ENCODE data around the gene GRK3. TPM values are rescaled to one million over a fixed set of nuclear protein-coding genes. Genes with fewer than 3 reads are reported as not detected.

GRK3 gene
- total RNA-seq, 1 experiment from 2014 or later: 1.3 TPM

- Histone ChIP-seq H3K36me3 (no peaks in the 10 kb centered on the region), H3K4me3 (no peak overlapping the region), H3K9me3 (no peaks in the 10 kb centered on the region), H3K27me3 (peaks cover 9% of the 10 kb centered on the region)
- no peak for DNase-seq
Measured at GRCh38 chr22:25629613-25630012, 65.1 kb downstream of the GRK3 start.

DNA sequence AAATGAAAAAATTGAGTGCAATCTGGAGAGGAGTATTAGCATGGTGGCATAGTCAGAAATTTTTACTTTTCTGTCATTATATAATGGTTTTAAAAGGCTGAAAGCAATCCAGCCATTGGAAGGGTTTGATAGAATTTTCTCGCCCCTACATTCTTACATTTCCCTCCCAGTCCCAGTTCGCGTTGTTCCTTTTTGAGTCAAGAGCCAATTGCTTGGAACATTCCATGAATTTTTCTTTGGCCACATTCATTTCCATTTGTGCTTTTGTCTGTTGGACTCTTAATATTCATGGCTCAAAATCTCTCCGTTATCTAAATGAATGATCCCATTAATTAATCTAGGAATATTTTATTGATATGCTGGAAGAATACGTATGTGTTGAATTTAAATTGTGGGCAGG, 66.0 kb downstream of the GRK3 start:
- Histone ChIP-seq H3K36me3 (no peaks in the 10 kb centered on the region), H3K4me3 (no peak overlapping the region), H3K27me3 (peaks cover 12% of the 10 kb centered on the region), H3K9me3 (no peaks in the 10 kb centered on the region)
- DNase-seq: no peak

DNA sequence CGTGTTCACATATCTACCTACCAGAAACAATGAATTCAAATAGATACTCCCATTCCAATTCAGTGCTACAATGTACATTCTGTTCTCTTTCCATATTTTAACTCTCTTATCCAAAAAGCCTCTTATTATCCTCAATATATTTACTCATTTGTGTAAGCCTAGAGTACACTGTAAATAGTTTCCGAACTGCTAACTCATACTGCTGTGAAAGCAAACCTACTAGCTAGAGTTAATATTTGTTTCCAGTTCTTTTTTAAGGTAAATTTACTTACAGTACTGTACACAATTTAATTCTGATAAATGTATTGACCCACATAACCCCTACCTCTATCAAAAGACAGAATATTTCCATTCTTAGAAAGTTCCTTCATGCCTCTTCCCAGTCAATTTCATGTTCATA, 71.8 kb downstream of the GRK3 start:
- no peak overlapping the region for H3K4me3 ChIP-seq
- H3K9me3 ChIP-seq: no peaks in the 10 kb centered on the region
- H3K27me3 ChIP-seq: peaks cover 11% of the 10 kb centered on the region; the same call in 1 of the 2 replicates
- no peaks in the 10 kb centered on the region for H3K36me3 ChIP-seq
- no peak for DNase-seq

DNA sequence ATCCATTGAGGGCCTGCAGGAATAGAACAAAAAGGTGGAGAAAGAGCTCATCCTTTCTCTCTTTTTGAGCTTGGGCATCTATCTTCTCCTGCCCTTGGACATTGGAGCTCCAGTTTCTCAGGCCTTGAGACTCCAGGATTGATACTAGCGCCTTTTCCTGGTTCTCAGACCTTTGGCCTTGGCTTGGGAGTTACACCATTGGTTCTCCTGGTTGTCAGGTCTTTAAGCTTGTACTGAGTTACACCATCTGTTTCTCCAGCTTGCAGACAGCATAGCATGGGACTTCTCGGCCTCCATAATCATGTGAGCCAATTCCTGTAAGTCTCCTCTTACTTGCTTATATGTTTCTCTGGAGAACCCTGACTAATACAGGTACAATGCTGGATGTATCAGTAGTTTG, 72.6 kb downstream of the GRK3 start:
- Histone ChIP-seq H3K9me3 (no peaks in the 10 kb centered on the region), H3K27me3 (peaks cover 9% of the 10 kb centered on the region; the same call in 1 of the 2 replicates), H3K36me3 (no peaks in the 10 kb centered on the region), H3K4me3 (no peak overlapping the region)
- no peak for DNase-seq

DNA sequence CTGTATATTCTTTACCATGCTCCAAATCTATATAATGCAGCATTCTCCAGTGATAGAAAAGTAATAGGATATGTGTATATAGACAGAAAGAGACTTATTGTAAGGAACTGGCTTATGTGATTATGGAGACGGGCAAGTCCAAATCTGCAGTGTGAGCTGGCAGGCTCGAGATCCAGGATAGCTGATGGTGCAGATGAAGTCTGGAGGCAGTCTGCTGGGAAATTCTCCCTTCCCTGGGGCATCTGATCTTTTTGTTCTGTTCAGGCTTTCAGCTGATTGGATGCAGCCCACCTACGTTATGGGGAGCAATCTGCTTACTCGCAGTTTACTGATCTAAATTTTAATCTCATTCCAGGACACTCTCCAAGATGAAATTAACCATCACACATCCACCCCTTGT, 73.2 kb downstream of the GRK3 start:
- Histone ChIP-seq H3K4me3 (no peak overlapping the region), H3K27me3 (peaks cover 9% of the 10 kb centered on the region; the same call in 1 of the 2 replicates), H3K9me3 (no peaks in the 10 kb centered on the region), H3K36me3 (no peaks in the 10 kb centered on the region)
- no peak for DNase-seq

DNA sequence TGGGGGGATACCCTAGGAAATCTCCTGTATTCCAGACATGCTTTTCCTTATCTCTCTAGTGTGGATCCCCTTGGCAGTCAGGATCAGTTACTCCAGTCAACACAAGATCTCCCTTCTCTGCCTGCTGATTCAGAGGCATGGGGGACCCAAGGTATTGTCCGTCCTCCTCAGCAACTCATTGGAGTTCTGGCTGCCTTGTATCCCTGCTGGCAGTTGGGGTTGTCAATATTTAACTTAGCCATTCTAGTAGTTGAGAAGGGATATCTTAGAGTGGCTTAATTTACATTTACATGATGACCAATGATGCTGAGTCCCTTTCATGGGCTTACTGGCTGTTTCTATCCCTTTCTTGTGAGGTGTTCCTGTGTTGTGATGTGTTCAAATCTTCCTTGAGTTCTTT, 74.2 kb downstream of the GRK3 start:
- no peaks in the 10 kb centered on the region for H3K9me3 ChIP-seq
- H3K4me3 ChIP-seq: no peak overlapping the region
- no peak for DNase-seq
- peaks cover 9% of the 10 kb centered on the region; the same call in 1 of the 2 replicates for H3K27me3 ChIP-seq
- no peaks in the 10 kb centered on the region for H3K36me3 ChIP-seq

DNA sequence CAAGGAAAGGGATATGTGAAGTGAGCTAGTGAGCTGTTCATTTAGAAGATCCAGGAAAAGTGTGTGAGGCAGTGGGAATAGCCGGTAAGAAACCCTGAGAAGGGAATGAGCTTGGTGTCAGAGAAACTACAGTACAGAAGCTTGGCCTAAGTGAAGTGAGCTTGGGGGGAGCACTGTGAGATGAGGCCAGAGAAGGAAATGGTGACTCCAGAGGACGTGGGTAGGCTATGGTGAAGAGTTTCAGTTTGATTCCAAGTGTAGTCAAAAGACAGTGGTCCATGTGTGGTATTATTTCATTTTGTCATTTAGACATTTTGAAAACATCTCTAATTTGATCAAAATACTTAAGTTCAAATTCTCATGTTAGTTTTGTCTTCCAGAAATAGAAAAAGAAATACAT, 77.2 kb downstream of the GRK3 start:
- Histone ChIP-seq H3K36me3 (no peaks in the 10 kb centered on the region), H3K27me3 (no peaks in the 10 kb centered on the region; the same call in 1 of the 2 replicates), H3K9me3 (0 out of 2 replicates have a peak, but pooled peaks cover 3% of the 10 kb centered on the region), H3K4me3 (no peak overlapping the region)
- DNase-seq: no peak

GRCh38 chr22:25643232-25644000, 78.9 kb downstream of the GRK3 start:
- Histone ChIP-seq H3K4me3 (no peak overlapping the region), H3K27me3 (no peaks in the 10 kb centered on the region; the same call in 1 of the 2 replicates), H3K36me3 (no peaks in the 10 kb centered on the region), H3K9me3 (0 out of 2 replicates have a peak, but pooled peaks cover 3% of the 10 kb centered on the region)
- no peak for DNase-seq

GRCh38 chr22:25644122-25644521, 79.6 kb downstream of the GRK3 start:
- Histone ChIP-seq H3K4me3 (no peak overlapping the region), H3K27me3 (no peaks in the 10 kb centered on the region; the same call in 1 of the 2 replicates), H3K36me3 (no peaks in the 10 kb centered on the region), H3K9me3 (0 out of 2 replicates have a peak, but pooled peaks cover 3% of the 10 kb centered on the region)
- no peak for DNase-seq

DNA sequence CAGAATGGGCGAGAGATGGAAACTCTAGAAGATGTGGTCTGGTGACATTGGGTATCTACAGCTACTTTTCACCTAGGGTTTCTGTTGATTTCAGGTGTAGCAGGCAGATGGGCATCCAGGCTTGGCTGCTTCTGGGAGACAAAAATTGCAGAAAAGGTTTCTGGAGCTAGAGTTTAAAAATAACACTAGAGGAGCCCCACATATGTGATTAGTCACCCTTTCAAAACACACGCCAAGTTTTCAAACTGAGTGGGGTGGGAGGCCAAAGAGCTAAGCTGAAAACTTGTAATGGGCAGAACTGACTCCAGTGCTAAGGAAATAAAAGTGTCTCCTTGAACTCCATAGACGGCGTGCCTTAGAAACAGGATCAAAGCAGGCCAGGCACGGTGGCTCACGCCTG, 80.8 kb downstream of the GRK3 start:
- Histone ChIP-seq H3K9me3 (0 out of 2 replicates have a peak, but pooled peaks cover 3% of the 10 kb centered on the region), H3K36me3 (no peaks in the 10 kb centered on the region), H3K27me3 (no peaks in the 10 kb centered on the region; the same call in 1 of the 2 replicates), H3K4me3 (no peak overlapping the region)
- DNase-seq: peak; percentile 10

DNA sequence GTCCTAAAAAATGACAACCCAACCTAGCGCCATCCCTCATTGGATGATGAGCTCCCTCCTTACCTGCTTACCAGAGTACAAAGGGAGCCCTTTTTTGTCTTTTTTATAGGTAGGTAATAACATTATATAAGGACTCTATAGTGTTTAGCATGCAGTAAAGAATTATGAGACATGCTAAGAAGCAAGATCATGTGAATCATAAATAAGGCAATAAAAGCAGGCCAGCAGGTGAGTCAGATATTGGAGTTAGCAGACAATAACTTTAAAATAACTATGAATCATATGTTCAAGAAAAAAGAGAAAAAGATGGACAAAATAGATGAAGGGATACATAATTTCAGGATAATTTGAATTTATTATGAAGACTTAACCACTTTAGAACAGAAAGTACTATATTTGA, 81.5 kb downstream of the GRK3 start:
- H3K27me3 ChIP-seq: no peaks in the 10 kb centered on the region; the same call in 1 of the 2 replicates
- 0 out of 2 replicates have a peak, but pooled peaks cover 3% of the 10 kb centered on the region for H3K9me3 ChIP-seq
- H3K36me3 ChIP-seq: no peaks in the 10 kb centered on the region
- no peak for DNase-seq
- H3K4me3 ChIP-seq: no peak overlapping the region

DNA sequence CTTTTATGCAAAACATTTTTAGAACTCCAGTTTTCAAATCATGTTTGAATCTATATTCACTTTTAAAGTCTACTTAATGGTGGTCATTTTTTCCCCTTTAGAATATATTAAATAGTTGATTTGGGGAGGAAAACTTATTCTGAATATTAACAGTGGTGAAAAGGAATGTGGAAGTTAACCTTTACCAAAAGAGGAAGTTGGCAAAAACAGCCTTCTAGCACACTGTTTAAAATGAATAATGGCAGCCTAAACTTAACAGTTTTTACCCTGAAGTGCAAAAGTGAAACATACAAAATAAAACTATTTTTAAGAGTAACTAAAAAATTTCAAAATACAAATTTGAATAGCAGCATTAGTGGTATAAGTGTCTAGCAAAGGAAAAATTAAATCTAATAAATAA, 86.4 kb downstream of the GRK3 start:
- Histone ChIP-seq H3K36me3 (no peaks in the 10 kb centered on the region), H3K9me3 (0 out of 2 replicates have a peak, but pooled peaks cover 3% of the 10 kb centered on the region), H3K27me3 (no peaks in the 10 kb centered on the region; the same call in none of the 2 replicates), H3K4me3 (no peak overlapping the region)
- no peak for DNase-seq

DNA sequence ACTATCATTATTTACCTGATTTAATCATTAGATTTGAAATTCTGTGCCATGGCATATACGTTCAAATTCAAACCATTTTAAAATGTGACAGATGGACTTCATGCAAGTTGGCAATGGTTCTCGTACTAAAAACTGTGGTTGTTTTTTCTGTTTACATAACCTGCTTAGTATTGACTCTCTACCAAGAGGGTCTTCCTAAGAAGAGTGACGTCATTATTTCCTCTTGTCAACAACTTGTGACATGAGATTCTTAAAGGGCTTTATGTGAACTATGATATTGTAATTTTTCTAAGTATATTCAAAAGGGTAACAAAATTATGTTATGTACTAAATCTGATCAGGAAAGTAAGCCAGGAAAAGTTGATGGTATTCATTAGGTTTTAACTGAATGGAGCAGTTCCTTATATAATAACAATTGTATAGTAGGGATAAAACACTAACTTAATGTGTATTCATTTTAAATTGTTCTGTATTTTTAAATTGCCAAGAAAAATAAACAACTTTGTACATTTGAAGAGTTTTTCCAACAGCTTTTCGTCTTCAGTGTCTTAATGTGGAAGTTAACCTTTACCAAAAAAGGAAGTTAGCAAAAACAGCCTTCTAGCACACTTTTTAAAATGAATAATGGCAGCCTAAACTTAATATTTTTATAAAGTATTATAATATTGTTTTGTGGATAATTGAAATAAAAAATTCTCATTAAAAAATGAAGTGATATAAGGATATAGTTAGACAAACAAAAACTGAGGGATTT, 87.0 kb downstream of the GRK3 start:
- no peaks in the 10 kb centered on the region for H3K9me3 ChIP-seq
- no peaks in the 10 kb centered on the region for H3K36me3 ChIP-seq
- no peak overlapping the region for H3K4me3 ChIP-seq
- DNase-seq: no peak
- no peaks in the 10 kb centered on the region; the same call in 1 of the 2 replicates for H3K27me3 ChIP-seq

DNA sequence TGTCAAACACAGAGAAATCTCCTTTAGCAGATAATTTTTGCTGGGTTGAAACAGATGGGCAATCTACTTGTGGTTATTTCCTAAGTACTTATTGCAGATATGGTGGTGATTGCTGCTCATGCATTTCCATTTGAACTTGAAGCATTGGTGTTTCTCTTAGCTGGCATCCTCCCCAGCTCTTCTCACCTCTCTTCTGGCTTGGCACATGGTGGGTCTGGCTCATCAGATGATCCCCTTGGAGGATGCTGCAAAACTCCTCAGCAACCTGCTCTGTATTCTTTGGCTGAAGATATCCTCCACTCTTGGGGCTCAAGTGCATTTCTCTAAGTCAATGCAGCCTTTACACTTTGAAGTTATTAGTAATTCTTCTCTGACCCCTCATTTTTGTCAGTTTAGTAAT, 90.2 kb downstream of the GRK3 start:
- Histone ChIP-seq H3K36me3 (no peaks in the 10 kb centered on the region), H3K4me3 (no peak overlapping the region), H3K27me3 (peaks cover 7% of the 10 kb centered on the region), H3K9me3 (no peaks in the 10 kb centered on the region)
- no peak for DNase-seq

DNA sequence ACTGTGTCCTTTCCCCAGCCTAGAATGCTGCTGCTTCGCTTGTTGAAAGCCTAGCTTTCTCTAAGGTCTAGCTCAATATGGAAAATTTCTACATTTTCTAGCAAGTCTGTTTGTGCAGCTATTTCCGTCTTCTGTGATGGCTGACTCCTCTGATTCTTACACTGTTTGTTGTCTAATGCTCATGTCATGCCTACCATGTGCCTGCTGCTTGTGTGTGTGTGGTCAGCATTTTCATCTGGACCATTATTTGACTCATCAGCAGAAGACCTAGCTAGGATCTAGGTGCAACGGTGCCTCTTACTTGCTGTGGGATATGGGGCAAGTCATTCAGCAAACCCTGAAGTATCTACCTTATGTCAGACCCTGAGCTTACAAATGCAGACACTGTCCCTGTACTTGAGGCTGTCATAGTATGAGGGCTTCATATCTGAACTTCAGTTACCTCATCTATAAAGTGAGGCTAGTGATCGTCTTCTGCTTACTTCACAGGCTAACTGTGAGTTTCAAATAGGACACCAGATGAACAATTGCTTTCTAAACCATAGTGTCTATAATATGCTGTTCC, 91.0 kb downstream of the GRK3 start:
- Histone ChIP-seq H3K27me3 (peaks cover 11% of the 10 kb centered on the region), H3K4me3 (no peak overlapping the region), H3K9me3 (no peaks in the 10 kb centered on the region), H3K36me3 (no peaks in the 10 kb centered on the region)
- DNase-seq: no peak

DNA sequence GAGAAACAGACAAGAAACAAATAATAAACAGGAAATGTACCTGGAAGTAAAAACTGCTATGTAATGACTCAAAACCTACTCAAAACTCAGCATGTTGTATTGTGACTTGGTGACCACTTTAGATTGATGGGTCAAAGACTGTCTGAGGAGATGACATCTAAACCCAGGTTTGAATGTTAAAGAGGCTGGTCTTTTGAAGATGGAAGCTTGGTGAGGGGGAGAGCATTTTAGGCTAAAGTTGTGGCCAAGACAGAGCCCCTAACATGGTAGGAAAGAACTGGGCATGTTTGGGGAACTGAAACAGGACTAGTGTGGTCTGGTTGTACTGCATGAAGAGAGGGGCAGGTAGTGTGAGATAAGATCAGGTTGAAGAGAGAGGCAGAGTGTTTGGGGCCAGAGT, 92.2 kb downstream of the GRK3 start:
- DNase-seq: no peak
- H3K27me3 ChIP-seq: peaks cover 11% of the 10 kb centered on the region
- no peaks in the 10 kb centered on the region for H3K9me3 ChIP-seq
- H3K4me3 ChIP-seq: no peak overlapping the region
- H3K36me3 ChIP-seq: no peaks in the 10 kb centered on the region

- no peak overlapping the region for H3K4me3 ChIP-seq
- H3K9me3 ChIP-seq: no peaks in the 10 kb centered on the region
- no peaks in the 10 kb centered on the region for H3K36me3 ChIP-seq
- no peak for DNase-seq
- peaks cover 11% of the 10 kb centered on the region for H3K27me3 ChIP-seq
Measured at GRCh38 chr22:25658633-25659032, 94.2 kb downstream of the GRK3 start.
